ENCODE results near the gene EGFR. TPM values are rescaled to one million over a fixed set of nuclear protein-coding genes. Genes with fewer than 3 reads are reported as not detected.

The EGFR gene
- total RNA-seq, 6 experiments from 2014 or later, result 59.3 to 127 (median 93.7) TPM

GRCh38 chr7:55108401-55108800 is 89.6 kb downstream of the EGFR start:
- ATAC-seq, result no peak
- no peak overlapping the region for H3K27ac ChIP-seq

DNA sequence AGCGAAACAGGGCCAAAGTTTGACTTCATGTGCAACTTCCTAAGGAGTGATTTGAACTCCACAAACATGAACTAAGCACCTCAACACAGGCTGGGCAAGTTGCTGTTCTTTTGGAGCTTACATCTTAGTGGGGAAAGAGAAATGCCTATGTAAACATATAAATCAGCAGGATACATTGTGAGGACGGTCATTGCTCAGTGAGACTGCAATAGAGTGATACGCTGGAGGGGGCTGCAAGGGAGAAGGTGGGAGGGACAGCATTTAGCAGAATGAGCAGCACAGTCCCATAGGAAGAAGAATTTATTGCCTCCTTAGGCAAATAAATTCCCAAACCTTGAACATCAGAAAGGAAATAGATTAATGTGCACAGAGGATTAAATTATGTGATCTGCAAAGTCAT is 90.0 kb downstream of the EGFR start:
- no peak overlapping the region for H3K4me3 ChIP-seq
- ATAC-seq, result no peak
- no peak overlapping the region for H3K27ac ChIP-seq
- H3K4me1 ChIP-seq, result peaks cover 0 to under 1% (median 0%) of the 10 kb centered on the region in 4 donors
- intact Hi-C loops (cut with DNase I), result no loop called here
- H3K36me3 ChIP-seq, result no peaks in the 10 kb centered on the region
- no peak for DNase-seq
- no peaks in the 10 kb centered on the region for H3K27me3 ChIP-seq
- 79% methylated on average over 3 of the region's 3 CpGs for WGBS (ENCODE audit: insufficient coverage, low coverage, low lambda C conversion rate, missing lambda C conversion rate)
- no peaks in the 10 kb centered on the region for H3K9me3 ChIP-seq
- no peak for TF ChIP-seq CTCF (IDR thresholded peaks at IDR 0.05)
- TF ChIP-seq POLR2A (IDR thresholded peaks at IDR 0.05), result no peak

More at GRCh38 chr7:55108401-55108800, 89.6 kb downstream of the EGFR start:
- Histone ChIP-seq H3K36me3 (no peaks in the 10 kb centered on the region), H3K4me3 (no peak overlapping the region), H3K4me1 (no peaks in the 10 kb centered on the region), H3K27me3 (no peaks in the 10 kb centered on the region), H3K9me3 (no peaks in the 10 kb centered on the region)
- intact Hi-C loops (cut with DNase I), result no loop called here
- DNase-seq, result no peak
- WGBS (ENCODE audit: insufficient coverage, low coverage, low lambda C conversion rate, missing lambda C conversion rate), result 80% methylated on average over 4 of the region's 5 CpGs
- TF ChIP-seq POLR2A (IDR thresholded peaks at IDR 0.05) (no peak), CTCF (IDR thresholded peaks at IDR 0.05) (no peak)

DNA sequence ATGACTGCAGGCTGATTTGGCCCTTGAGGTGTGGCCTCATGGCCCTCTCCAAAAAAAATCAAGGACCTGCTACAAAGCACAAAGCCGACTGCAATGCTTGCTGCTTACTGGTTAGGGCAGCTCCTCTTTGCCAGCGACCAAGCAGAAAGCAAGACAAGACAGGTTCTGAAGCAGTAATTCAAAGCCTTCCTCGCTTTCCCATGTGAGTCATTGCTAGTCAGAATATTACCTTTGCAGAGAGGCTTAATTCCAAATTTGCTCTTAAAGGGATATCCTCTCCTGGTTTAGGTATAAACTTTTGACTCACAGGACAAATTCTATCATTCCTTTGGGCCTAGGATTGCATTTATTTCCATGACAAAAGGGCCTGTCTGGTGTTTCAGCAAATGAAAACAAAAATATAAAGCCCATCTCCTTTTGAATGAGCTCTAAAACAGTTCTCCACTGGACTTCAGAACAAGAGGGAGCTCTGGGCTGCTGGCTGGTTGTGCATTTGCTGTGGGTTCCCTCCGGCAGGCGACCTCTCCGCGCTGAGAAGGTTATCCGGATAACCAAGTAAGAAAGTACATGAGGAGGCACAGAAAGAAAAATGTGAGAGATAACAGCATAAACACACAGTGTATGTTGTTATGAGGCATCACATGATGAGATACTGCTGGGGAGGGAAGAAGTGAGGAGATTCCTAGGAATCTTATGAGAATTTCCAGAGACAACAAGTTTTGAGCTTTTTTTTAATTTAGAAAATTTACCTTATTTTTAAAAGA is 90.8 kb downstream of the EGFR start:
- H3K4me1 ChIP-seq, result peaks cover 0 to 6% (median 0%) of the 10 kb centered on the region in 4 donors
- no peaks in the 10 kb centered on the region for H3K36me3 ChIP-seq
- ATAC-seq (no peak), DNase-seq (no peak)
- H3K9me3 ChIP-seq, result no peaks in the 10 kb centered on the region
- WGBS (ENCODE audit: insufficient coverage, low coverage, low lambda C conversion rate, missing lambda C conversion rate), result 84% methylated on average over 8 of the region's 8 CpGs
- TF ChIP-seq CTCF (IDR thresholded peaks at IDR 0.05), result no peak
- TF ChIP-seq POLR2A (IDR thresholded peaks at IDR 0.05), result no peak
- no peak overlapping the region for H3K27ac ChIP-seq
- intact Hi-C loops (cut with DNase I), result no loop called here
- no peak overlapping the region for H3K4me3 ChIP-seq
- H3K27me3 ChIP-seq, result no peaks in the 10 kb centered on the region

GRCh38 chr7:55110282-55110992 is 91.6 kb downstream of the EGFR start:
- Histone ChIP-seq H3K27ac (no peak overlapping the region), H3K4me1 (peaks cover 0 to 6% (median 0%) of the 10 kb centered on the region in 4 donors), H3K36me3 (no peaks in the 10 kb centered on the region), H3K4me3 (no peak overlapping the region), H3K27me3 (no peaks in the 10 kb centered on the region), H3K9me3 (no peaks in the 10 kb centered on the region)
- intact Hi-C loops (cut with DNase I), result no loop called here
- ATAC-seq (no peak), DNase-seq (no peak)
- TF ChIP-seq CTCF (IDR thresholded peaks at IDR 0.05), result no peak
- no peak for TF ChIP-seq POLR2A (IDR thresholded peaks at IDR 0.05)
- 83% methylated on average over 11 of the region's 14 CpGs for WGBS (ENCODE audit: insufficient coverage, low coverage, low lambda C conversion rate, missing lambda C conversion rate)

All from right lobe of liver (tissue), 6 donors.